Ramos (cell line): ENCODE data around the gene ATN1.

ENCODE experiments used
- in situ Hi-C: fragments of 300-500 bp; cut with MboI; formaldehyde crosslinking; loops from one replicate; pipeline ENCODE4 v1.14.3; 2022; ENCODE audit warnings: low sequenced_read_pairs; ENCODE audit not compliant: unreplicated experiment

Gene ATN1

DNA sequence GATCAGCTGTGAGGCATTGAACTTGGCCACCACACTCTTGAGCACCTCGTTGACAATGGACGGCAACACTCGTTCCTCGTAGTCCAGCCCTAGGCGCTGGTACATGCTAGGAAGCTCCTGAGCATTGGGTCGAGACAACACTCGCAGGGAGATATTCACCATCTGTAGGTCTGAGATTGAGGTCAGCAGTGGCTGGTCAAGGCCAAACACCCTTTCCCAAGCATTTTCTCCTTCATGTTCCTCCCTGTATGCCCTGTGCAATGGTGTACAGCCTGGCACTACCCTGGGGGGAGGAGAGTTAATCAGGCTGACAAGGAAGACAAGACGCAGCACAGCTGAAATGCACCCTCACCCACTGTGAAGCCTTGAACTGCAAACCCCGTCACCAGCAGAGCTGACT, 40.7 kb downstream of the ATN1 start:
- in situ Hi-C loops, result no loop called here

DNA sequence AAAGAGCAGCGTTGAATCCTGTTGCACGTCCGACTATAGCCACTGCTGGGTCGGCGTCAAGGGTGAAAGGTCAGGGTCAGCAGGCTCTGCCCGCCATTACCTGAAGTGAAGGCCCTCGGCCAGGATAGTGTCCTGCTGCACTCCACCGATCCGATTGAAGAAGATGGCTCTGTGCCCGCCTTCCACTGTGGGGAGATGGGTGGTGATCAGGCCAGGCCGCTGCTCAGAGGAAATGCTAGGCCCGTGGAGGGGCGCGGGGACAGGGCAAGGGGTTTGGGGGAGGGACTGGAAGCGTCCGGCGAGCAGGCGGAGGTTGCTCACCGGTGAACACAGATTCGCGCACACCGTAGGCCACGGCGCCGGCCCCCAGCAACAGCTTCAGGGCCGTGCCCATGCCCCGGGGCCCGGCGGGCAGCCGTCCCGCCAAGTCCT, 42.4 kb downstream of the ATN1 start:
- in situ Hi-C loops, result no loop called here

GRCh38 chr12:6974180-6974579, 46.4 kb downstream of the ATN1 start:
- in situ Hi-C loops, result no loop called here

DNA sequence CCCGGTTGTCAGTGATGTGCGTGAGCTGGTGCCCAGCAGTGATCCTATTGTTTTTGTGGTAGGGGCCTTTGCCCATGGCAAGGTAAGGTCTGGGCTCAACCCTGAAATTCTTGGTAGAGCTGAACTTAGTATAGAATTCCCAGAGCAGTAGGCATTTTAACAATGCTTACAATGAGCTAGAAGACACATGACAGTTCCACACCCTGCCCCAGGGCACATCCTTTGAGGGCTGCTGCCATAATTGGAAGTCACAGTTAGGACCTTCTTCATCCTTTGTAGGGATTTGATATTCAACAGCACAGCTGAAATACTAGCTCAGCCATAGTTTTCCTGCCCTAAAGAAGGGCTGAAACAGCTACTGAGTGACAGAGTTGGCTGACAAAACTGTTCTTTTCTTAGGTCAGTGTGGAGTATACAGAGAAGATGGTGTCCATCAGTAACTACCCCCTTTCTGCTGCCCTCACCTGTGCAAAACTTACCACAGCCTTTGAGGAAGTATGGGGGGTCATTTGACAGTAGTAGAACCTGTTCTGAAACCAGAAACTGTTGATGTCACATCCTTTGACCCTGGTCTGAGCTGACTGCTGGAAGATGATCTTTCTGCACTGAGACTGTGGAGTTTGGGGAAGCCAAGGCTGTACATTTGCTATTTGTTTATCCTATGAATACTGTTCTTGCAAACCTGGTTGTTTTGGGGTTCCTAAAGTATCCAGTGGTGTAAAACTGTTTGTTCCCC, 47.7 kb downstream of the ATN1 start:
- in situ Hi-C loops, result no loop called here

DNA sequence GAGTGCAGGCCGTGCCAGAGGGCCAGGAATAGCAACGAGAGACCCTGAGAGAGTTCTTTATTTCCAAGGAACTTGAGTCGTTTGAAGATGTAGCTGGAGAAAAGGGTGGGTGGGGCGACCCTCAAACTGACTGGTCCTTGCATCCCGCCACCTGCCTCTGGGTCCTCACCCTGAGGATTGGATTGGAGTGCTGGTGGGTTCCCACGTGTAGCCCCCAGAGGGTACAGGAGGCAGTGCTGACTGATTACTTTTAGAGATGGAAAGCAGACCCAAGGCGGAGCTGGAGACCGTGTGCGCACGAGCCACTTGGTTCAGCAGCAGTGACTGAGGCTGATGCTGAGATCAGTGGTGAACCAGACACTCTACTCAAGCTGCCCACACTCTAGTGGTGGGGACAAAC, 49.9 kb downstream of the ATN1 start:
- in situ Hi-C loops, result no loop called here

GRCh38 chr12:6978188-6978587, 50.4 kb downstream of the ATN1 start:
- in situ Hi-C loops, result no loop called here

DNA sequence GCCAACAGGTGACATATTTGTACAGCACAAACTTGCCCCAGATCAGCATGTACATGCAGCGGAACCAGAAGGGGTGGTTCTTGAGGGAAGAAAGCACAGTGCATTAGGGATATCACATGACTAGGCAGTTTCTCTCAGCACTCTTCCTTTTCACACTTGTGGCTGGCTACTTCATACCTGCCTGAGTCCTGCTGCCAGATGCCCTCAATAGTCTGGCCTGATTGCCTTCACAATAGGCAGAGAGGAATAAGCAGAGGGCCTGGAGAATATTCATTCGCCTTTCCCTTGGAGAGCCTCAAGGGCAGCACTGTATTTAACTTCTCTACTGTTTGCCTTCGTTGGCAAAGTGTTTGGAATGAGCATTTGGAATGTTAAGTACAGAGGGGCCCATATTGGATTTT, 50.9 kb downstream of the ATN1 start:
- in situ Hi-C loops, result no loop called here

DNA sequence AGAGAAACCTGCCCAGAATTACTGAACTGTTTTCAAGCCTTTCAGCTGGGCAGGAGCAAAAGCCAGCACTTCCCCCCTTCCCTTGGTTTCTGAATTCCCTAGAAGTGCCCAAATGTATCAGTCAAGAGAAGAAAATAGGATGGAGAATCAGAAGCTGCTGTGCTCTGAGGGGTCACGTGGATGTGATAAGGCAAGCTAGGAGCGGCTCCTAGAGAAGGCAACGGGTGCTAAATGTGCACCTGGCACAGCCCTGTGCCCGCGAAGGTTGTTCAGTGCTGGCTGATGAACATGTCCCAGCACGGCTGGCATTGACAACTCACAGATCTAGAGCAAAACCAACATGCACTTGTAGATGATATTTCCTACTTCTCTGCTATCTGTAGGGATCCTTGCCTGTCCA, 51.3 kb downstream of the ATN1 start:
- in situ Hi-C loops, result no loop called here

DNA sequence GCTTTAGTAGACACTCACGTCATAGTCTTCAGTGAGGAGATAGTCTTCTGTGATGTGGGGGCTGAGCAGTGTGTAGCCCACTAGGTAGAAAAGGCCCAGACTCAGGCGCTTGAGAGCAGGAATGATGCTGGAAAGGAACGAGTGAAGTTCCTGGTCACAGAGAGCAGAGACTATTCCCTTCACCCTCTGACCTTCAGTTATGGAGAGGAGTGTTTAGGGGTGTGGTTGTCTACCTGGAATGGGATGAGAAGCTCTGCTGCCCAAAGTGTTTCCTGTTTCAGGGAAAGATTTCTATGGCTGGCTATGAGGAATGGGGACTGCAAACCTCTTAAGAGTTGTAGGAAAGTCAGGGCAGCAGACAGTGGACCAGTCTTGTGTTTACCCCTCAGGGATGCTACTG, 51.7 kb downstream of the ATN1 start:
- in situ Hi-C loops, result no loop called here

GRCh38 chr12:6980075-6980474, 52.3 kb downstream of the ATN1 start:
- in situ Hi-C loops, result no loop called here

GRCh38 chr12:6980740-6981139, 53.0 kb downstream of the ATN1 start:
- in situ Hi-C loops, result no loop called here

GRCh38 chr12:6981152-6982052, 53.6 kb downstream of the ATN1 start:
- in situ Hi-C loops, result no loop called here

- in situ Hi-C loops, result no loop called here
Observed at GRCh38 chr12:6982532-6982931, 54.8 kb downstream of the ATN1 start.

- in situ Hi-C loops, result no loop called here
Observed at GRCh38 chr12:6987956-6988553, 60.3 kb downstream of the ATN1 start.
